Activated naive CD4-positive, alpha-beta T cell treated with Interleukin-2 at 50 U/mL for 16 hours (primary cell): Measurements from ENCODE around the gene AR.

Experiments
- DNase-seq: peaks from one replicate; pipeline ENCODE4 v3.0.0-alpha.2; 2020

Gene AR

GRCh38 chrX:67543818-67544217, at the start of gene AR:
TSS of gene AR (plus strand) at chrX:67544021. CDS start at chrX:67545147, 1,126 bp downstream.
- no peak for DNase-seq

- no peak for DNase-seq
These were observed 43.2 kb upstream of the AR start for GRCh38 chrX:67500617-67501016.

- DNase-seq, result no peak
These were observed 40.8 kb upstream of the AR start for GRCh38 chrX:67503004-67503403.

- DNase-seq, result no peak
These were observed 40.4 kb upstream of the AR start for GRCh38 chrX:67503453-67503852.

- no peak for DNase-seq
These were observed 23.1 kb upstream of the AR start for GRCh38 chrX:67520671-67521070.

- no peak for DNase-seq
These were observed 20.7 kb upstream of the AR start for GRCh38 chrX:67523002-67523681.

- no peak for DNase-seq
These were observed 19.9 kb upstream of the AR start for GRCh38 chrX:67523932-67524331.

GRCh38 chrX:67524428-67524827, 19.4 kb upstream of the AR start:
- DNase-seq, result no peak

- no peak for DNase-seq
These were observed 18.7 kb upstream of the AR start for GRCh38 chrX:67524950-67525691.

- no peak for DNase-seq
These were observed 7.3 kb upstream of the AR start for GRCh38 chrX:67536564-67536963.

- DNase-seq, result no peak
These were observed 5.4 kb upstream of the AR start for GRCh38 chrX:67538383-67538782.

- no peak for DNase-seq
These were observed 637 bp downstream of the AR start for GRCh38 chrX:67544281-67545035.

GRCh38 chrX:67545036-67545821, 1.4 kb downstream of the AR start:
- DNase-seq, result no peak

GRCh38 chrX:67545893-67546495, 2.2 kb downstream of the AR start:
- no peak for DNase-seq

GRCh38 chrX:67546496-67547423, 2.9 kb downstream of the AR start:
- no peak for DNase-seq

- DNase-seq, result no peak
These were observed 11.9 kb downstream of the AR start for GRCh38 chrX:67555578-67556203.

- no peak for DNase-seq
These were observed 14.4 kb downstream of the AR start for GRCh38 chrX:67558267-67558666.

- DNase-seq, result no peak
These were observed 19.9 kb downstream of the AR start for GRCh38 chrX:67563469-67564448.

GRCh38 chrX:67564475-67564874, 20.7 kb downstream of the AR start:
- DNase-seq, result no peak

GRCh38 chrX:67568769-67569168, 24.9 kb downstream of the AR start:
- DNase-seq, result no peak
